ENCODE data around the gene SLC24A3.
"Not testable (repeated sequence)": the region's sequence is repeated elsewhere in the genome, so short reads cannot be mapped to it uniquely, and the experiment has no call there.

The SLC24A3 gene

DNA sequence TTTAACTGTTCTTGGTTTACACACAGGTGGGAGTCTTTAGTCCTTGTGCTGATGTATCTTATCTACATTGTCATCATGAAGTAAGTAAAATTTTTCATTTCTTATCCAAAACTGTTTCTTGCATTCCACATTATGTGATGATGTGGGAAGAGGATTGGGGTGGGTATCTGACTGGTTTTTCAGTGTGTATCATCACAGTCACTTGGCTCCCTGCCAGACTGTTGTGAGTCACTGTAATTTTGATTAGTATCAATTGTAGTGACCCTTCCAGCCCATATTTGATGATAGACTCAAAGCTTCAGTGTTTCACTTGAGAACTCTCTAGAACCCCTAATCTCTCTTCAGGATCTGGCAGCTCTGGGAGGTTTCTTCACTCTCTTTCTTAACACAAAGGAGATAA is 461.1 kb downstream of the SLC24A3 start:
- no peak for TF ChIP-seq CTCF (conservative IDR thresholded peaks at IDR 0.05; ENCODE audit: low read length)
- no peak overlapping the region for H3K4me3 ChIP-seq (ENCODE audit: low read length)
- no peak for DNase-seq (ENCODE audit: low read depth)

- no peak overlapping the region for H3K4me3 ChIP-seq (ENCODE audit: low read length)
- no peak for DNase-seq (ENCODE audit: low read depth)
- no peak for TF ChIP-seq CTCF (conservative IDR thresholded peaks at IDR 0.05; ENCODE audit: low read length)
These were observed 463.8 kb downstream of the SLC24A3 start for GRCh38 chr20:19676202-19676601.

DNA sequence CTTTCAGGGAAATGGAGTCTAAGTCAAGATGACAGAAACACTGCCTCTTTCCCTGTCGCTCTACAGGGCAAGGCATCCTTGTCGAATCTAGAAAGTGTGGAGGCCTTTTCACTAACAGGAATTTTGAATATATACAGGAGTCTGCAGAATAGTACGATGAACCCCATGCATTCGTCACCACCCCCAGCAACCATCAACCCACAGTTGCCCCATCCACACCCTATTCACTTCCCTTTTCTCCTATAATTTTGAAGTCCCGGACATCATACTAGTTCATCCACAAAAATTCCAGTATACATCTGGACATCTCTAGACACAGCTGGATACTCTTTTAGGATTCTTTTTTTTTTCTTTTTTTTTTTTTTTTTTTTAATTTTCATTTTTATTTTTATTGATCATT is 464.9 kb downstream of the SLC24A3 start:
- no peak for DNase-seq (ENCODE audit: low read depth)
- TF ChIP-seq CTCF (conservative IDR thresholded peaks at IDR 0.05; ENCODE audit: low read length), result no peak
- H3K4me3 ChIP-seq (ENCODE audit: low read length), result no peak overlapping the region

- DNase-seq (ENCODE audit: low read depth), result not testable (repeated sequence)
These were observed 466.1 kb downstream of the SLC24A3 start for GRCh38 chr20:19678591-19678990.

DNA sequence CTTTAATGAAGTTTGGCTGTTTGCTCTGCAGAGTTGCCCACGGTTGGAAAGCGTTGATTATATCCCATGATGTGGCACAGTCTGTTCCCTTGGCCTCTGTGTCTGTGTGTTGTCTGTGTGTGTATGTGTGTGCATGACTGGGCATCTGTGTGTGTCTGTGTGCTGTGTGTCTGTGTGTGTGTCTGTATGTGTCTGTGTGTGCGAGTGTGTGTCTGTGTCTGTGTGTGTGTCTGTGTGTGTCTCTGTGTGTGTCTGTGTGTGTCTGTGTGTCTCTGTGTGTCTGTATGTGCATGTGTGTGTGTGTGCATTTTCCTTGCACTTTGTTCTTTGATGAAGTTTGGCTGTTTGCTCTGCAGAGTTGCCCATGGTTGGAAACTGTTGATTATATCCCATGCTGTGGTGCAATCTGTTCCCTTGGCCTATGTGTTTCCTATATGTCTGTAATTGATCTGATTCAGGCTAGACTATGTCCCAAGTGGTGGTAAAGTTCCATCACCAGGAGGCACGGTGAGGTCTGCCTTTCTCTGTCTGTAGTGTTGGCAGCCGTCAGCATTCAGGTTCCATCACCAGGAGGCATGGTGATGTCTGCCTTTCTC is 467.6 kb downstream of the SLC24A3 start:
- DNase-seq (ENCODE audit: low read depth), result no peak
- TF ChIP-seq CTCF (conservative IDR thresholded peaks at IDR 0.05; ENCODE audit: low read length), result no peak

More at GRCh38 chr20:19678591-19678990, 466.1 kb downstream of the SLC24A3 start:
- H3K4me3 ChIP-seq (ENCODE audit: low read length), result not testable (repeated sequence)

GRCh38 chr20:19682249-19682648 is 469.8 kb downstream of the SLC24A3 start:
- TF ChIP-seq CTCF (conservative IDR thresholded peaks at IDR 0.05; ENCODE audit: low read length), result no peak
- no peak for DNase-seq (ENCODE audit: low read depth)
- H3K4me3 ChIP-seq (ENCODE audit: low read length), result no peak overlapping the region

More for the DNA sequence above, 467.6 kb downstream of the SLC24A3 start:
- no peak overlapping the region for H3K4me3 ChIP-seq (ENCODE audit: low read length)

DNA sequence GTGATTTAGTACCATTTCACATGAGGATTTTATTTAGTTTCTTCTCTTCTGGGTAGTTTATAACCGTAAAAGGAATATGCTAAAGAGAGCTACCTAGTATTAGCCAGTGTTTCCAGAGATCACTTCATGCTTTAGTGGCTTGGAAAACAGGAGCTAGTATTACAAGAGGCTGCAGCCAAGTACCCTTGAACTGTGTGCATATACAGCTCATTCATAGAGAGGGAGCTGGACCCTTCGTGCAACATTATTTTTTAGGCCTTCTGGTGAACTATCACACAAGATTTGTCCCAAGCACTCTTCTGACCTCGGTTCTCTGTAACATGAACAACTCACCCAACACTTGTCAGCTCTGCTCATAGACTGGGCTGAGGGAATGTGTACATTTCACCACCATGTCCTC is 470.7 kb downstream of the SLC24A3 start:
- H3K4me3 ChIP-seq (ENCODE audit: low read length), result no peak overlapping the region
- no peak for TF ChIP-seq CTCF (conservative IDR thresholded peaks at IDR 0.05; ENCODE audit: low read length)
- DNase-seq (ENCODE audit: low read depth), result no peak

DNA sequence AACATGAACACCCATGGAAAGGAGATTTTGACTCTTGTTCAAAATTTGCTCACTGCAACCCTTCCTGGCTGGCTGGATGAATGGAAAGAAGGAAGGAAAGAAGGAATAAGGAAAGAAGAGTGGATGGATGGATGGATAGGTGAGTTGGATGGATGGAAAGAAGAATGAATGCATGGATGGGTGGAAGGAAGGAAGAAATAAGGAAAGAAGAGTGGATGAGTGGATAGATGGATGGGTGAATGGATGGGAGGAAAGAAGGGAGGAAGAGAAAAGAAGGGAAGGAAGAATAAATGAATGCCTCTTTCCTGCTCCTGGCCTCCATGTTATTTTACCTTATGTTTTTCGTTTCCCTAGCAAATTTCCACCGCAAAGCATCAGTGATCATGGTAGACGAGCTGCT is 471.4 kb downstream of the SLC24A3 start:
- H3K4me3 ChIP-seq (ENCODE audit: low read length), result no peak overlapping the region
- TF ChIP-seq CTCF (conservative IDR thresholded peaks at IDR 0.05; ENCODE audit: low read length), result no peak
- DNase-seq (ENCODE audit: low read depth), result no peak

Data from AG10803 (cell line).